Fibroblast of mammary gland (primary cell): ENCODE data around the gene UNC13A.

Experiments used
- DNase-seq: peaks from one replicate; pipeline ENCODE4 v3.0.0-alpha.2; 2010; ENCODE audit warnings: low read depth
- H3K4me3 ChIP-seq: 2 replicates; pipeline ENCODE4 v1.5.1; 2011; ENCODE audit warnings: low read depth, mild to moderate bottlenecking, low read length, moderate library complexity; ENCODE audit not compliant: control insufficient read depth
- CTCF ChIP-seq: conservative IDR thresholded peaks from 2 replicates; pipeline ENCODE4 v1.5.1; 2011; ENCODE audit warnings: low read depth, low read length, inconsistent platforms; ENCODE audit not compliant: control insufficient read depth, insufficient read depth

The UNC13A gene

GRCh38 chr19:17711851-17712250 lies 23.7 kb upstream of the UNC13A start:
- no peak for DNase-seq

GRCh38 chr19:17706750-17707181 lies 18.6 kb upstream of the UNC13A start:
- no peak overlapping the region for H3K4me3 ChIP-seq
- TF ChIP-seq CTCF = no peak
- DNase-seq = peak; percentile 61

More at GRCh38 chr19:17711851-17712250, 23.7 kb upstream of the UNC13A start:
- TF ChIP-seq CTCF = no peak
- no peak overlapping the region for H3K4me3 ChIP-seq

GRCh38 chr19:17703824-17704463 lies 15.8 kb upstream of the UNC13A start:
- no peak overlapping the region for H3K4me3 ChIP-seq
- peak; percentile 60 for DNase-seq
- TF ChIP-seq CTCF = peak; percentile 68

- DNase-seq = no peak
- TF ChIP-seq CTCF = no peak
- no peak overlapping the region for H3K4me3 ChIP-seq
These were observed 7.0 kb upstream of the UNC13A start for GRCh38 chr19:17695198-17695597.

GRCh38 chr19:17692566-17692965 lies 4.4 kb upstream of the UNC13A start:
- no peak for DNase-seq
- no peak overlapping the region for H3K4me3 ChIP-seq
- TF ChIP-seq CTCF = no peak

GRCh38 chr19:17688853-17689595 lies 870 bp upstream of the UNC13A start:
- H3K4me3 ChIP-seq = no peak overlapping the region
- no peak for TF ChIP-seq CTCF

More at GRCh38 chr19:17688853-17689595, 870 bp upstream of the UNC13A start:
- DNase-seq = no peak
